ENCODE measurements around the gene OR51M1.
"Not testable (repeated sequence)": the region's sequence is repeated elsewhere in the genome, so short reads cannot be mapped to it uniquely, and the experiment has no call there.

DNA sequence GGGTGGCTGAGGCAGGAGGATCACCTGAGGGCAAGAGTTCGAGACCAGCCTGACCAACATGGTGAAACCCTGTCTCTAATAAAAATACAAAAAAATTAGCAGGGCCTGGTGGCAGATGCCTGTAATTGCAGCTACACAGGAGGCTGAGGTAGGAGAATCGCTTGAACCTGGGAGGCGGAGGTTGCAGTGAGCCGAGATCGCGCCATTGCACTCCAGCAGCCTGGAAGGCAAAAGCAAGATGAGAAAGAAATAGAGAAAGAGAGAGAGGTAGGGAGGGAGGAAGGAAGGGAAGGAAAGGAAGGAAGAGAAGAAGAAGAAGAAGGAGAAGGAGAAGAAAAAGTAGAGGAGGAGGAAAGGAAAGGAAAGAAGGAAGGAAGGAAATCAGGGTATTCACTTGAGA is 17.2 kb upstream of the OR51M1 start:
- not testable (repeated sequence) for TF ChIP-seq EZH2 (IDR thresholded peaks at IDR 0.05; ENCODE audit: insufficient read depth, poor library complexity, severe bottlenecking); EZH2phosphoT487 (IDR thresholded peaks at IDR 0.05; ENCODE audit: insufficient read depth, low read depth)
